Measurements from ENCODE around the gene SLC35G4.
A peak's percentile ranks its signal among the peaks of the same experiment; 100 is the strongest.
"Not testable (repeated sequence)": the region's sequence is repeated elsewhere in the genome, so short reads cannot be mapped to it uniquely, and the experiment has no call there.

SLC35G4 gene

DNA sequence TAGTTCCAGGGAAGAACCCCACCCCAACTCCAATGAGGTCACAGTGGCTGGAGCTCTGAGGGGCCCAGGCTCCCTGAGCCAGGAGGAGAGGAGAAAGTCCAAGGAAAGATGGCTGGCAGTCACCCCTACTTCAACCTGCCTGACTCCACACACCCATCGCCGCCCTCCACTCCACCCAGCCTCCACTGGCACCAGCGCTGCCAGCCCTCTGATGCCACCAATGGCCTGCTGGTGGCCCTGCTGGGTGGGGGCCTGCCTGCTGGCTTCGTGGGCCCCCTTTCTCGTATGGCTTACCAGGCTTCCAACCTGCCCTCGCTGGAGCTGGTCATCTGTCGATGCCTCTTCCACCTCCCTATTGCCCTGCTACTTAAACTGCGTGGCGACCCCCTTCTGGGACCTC lies at the start of gene SLC35G4:
Gene SLC35G4 (plus strand): TSS at position 109 of the 400 bp plus-strand sequence. CDS start 0 bp downstream, at position 109.
- DNase-seq = not testable (repeated sequence)

DNA sequence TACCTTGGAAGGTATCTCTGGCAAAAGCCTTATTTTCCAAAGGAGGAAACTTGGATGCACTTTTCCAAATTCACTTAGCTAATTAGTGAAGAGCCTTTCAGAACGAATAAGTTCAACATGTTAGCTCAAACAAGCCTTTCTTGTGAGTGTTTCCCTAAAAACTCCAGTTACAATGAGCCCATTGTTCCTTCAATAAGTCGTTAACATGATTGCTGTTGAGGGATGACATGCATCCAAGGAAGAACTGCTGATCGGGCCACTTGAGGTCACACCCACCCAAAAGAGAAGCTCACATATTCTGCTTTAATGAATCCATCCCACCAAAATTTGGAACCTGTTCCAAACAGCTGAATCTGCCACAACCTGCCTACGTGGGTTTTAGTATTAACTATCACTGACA lies 48.1 kb upstream of the SLC35G4 start:
- no peak for DNase-seq

DNA sequence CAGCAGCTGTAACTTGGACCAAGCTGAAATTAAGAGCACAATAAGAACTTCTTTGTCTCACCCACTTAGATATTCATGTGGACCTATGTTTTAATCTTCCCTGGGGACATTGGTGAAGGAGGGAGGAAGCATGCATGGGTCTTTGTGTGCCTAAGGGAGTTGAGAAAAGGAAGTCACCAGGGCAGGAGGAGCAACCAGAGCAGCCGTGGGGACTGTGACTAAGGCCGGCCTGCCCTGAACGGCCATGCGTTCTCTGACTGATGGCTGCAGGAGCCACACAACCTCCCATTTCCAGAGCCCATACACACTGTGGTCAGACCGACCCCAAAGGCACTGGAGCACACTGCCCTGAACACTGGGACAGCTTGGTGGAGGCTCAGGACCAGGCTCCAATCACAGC lies 43.7 kb upstream of the SLC35G4 start:
- no peak for DNase-seq

DNA sequence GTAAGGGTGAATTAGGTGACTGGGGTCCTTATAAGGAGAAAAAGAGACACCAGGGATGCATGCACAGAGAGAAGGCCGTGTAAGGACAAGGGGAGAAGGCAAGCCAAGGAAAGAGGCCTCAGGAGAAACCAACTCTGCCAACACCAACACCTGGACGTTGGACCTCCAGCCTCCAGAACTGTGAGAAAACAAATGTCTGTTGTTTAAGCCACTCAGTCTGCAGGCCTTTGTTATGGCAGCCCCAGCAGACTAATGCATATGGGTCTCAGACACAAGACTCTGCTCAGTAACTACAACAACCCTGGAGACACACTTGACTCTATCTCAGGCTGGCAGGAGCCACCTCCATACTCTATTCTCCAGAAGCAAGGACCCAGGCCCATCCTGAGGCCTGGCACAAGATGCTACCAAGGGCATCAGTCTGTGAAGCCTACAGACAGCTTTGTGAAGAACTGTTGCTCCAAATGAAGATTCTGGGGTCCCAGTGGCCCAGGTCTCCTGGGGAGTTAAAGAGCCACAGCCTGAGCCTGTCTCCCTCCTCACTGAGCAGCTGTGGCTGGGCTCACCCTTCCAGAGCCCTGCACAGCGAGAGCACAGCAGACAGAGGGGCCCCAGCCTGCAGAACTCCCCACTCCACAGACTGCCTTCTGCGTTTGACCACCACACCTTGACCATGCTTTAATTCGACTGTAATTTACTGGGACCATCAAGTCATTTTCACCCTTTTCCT lies 43.0 kb upstream of the SLC35G4 start:
- no peak for DNase-seq

DNA sequence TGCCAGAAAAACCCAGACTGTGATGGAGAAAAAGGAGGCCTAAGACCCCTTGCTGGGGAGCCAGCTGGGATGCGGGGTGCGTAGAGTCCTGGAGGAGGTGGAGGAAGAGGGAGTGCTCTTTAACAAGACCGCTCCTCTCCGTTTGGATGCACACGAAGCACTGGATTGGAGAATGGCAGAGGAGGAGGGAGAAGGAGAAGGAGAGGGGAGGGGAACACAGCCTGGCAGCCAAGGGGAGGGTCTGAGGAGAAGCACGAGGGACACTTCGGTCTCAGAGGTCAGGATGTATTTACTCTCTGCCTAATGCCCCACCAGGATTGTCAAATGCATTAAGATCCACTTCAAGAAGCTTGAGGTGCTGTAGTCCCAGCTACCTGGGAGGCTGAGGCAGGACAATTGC lies 42.0 kb upstream of the SLC35G4 start:
- DNase-seq = no peak

DNA sequence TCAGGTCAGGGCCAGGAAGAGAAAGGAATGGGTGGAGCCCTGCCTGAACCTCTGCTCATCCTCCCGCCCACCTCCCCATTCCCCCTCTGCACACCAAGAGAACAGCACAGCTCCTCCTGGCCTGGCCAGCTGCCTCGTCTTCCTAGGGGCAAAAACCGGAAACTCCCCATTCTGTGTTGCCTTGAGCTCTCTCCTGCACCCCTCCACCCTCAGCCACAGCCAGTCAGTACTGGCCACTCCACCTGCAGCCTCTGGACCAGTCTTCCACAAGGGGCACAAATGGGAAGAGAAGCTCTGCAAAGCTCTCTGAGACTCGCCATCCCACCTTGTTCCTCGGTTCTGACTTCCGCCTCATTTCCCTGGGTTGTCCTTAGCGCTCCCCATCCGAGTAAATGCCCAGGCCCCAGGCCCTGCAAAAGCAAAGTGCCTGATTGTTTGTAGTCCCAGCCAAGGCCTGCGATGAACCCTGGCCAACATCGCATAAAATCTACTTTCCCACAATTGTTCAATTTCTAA lies 39.3 kb upstream of the SLC35G4 start:
- no peak for DNase-seq

DNA sequence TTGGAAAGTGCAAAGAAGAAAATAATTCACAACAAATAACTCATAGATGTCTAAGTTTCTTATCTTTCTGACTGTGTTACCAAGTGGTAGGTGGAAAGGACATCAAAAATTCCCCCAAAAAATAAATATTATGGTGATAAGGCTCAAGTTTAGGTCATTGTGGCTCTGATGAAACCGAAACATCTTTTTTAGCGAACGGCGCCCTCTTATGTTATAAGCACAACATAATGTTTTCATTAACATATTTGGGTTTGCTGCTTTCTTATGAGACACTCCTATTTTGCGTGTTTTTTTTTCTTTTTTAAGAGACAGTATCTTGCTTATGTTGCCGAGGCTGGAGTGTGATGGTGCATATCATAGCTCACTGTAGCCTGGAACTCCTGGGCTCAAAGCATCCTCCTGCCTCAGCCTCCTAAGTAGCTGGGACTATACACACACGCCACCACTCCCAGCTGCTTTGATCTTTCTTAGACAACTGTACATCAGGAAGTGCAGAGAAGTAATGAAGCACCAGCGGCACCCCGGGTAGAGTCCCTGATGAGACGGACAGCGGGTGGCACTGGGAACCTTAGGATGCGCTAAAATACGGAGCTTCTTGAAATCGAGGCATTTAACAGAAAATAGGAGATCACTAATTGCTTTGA lies 38.5 kb upstream of the SLC35G4 start:
- DNase-seq = no peak

DNA sequence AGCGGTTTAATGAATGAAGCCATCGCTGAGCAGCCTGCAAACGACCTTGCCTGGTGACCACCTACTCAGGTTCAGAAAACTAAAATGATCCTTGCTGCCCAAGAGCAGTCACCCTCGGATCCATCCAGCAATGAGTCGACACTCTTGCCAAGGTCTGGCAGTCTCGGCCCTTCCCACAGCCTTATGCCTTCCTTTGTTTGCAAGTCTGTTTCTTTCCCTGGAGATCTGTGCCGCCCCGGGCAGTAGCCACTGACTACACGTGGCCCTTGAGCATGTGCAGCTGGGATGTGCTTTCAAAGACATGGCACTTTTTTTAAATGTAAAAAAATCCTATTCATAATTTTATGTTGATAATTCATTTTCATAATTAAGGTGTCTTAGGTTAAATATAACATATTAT lies 37.2 kb upstream of the SLC35G4 start:
- DNase-seq = no peak

DNA sequence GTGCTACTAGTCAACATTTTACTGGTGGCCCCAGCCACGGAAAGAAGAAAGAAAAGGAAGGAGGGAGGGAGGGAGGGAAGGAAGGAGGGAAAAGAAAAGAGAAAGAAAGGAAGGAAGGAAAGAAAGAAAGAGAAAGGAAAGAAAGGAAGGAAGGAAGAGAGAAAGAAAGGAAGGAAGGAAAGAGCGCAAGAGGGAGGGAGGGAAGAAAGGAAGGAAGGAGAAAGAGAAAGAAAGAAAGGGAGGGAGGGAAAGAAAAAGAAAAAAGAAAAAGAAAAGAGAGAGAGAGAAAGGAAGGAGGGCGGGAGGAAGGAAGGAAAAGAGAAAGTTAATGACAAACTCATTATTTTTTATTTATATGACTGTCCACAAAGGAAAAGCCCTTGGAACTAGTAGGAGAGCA lies 34.9 kb upstream of the SLC35G4 start:
- no peak for DNase-seq

DNA sequence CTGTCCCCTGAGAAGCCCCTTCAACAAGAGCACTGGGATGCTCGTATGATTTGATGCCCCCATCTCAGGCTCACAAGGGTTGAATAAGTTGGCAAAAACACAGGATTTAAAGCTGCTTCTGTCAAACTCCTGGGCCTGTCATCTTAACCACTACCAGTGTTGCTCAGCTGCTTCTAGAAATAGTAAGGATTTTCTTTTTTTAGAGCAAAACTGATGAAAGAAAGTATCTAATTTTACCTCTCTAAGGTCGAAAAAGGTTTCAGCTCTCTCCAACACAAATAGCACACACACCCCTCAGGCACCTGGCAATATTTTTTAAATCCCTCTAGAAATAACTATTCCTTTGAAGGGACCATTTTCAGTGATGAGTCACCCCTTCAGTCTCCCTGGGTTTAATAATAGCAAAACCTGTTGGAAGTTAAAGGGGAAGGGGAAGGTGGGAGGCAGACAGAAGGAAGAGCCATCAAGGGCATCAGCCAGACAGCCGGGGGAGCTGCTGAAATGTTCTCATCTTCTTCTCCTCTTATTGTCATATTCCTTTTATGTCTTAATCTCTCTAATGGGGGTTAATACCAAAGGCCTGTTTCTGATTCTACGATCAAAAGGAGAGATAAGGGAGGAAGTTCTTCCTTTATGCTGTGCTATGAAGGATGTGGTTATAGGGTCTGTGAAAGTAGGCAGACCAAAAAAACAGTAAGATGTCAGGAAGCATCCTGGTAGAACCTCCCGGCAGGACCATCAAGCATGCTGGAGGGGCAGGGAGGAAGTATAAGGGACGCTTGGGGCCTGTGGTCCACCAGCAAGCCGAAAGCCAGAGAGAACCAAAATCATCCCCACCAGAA lies 31.9 kb upstream of the SLC35G4 start:
- peak in 11 of 56 donors; percentile 1 to 76 (median 12) for DNase-seq

DNA sequence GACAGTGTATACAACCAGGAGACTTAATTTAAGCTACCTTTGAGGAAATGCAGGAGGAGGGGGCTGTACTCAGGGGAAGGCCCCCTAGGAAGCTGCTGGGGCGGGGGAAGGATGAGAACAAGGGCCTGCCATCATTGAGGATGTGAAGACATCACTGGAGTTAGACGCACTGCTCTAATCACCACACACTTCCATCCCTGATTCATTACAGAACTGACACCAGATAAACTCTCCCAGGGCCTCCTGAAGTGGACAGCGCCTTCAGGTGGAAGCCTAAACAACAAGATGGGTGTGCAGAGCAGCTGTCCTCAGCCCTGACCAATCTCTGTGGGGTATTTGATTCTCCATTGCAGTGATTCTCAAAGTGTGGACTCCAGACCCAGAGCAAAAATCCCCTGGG lies 30.6 kb upstream of the SLC35G4 start:
- no peak for DNase-seq

DNA sequence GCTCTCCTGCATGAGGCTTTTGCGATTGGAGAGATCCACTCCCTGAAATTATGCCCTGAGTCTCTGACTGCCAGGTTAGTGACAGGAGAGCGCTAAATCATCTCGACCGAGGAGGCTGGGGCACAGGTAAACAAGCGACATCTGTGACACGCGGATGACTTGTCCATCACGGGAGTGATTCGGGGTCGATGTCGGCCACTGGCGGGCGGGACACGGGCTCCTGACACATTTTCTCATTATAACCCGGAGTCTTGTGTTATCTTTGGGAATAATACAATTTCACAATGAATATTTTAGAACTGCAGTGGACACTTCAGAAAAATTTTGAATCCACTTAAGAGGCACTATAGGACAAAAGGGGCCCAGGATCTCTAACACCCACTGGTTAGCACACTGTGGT lies 29.5 kb upstream of the SLC35G4 start:
- DNase-seq = no peak

DNA sequence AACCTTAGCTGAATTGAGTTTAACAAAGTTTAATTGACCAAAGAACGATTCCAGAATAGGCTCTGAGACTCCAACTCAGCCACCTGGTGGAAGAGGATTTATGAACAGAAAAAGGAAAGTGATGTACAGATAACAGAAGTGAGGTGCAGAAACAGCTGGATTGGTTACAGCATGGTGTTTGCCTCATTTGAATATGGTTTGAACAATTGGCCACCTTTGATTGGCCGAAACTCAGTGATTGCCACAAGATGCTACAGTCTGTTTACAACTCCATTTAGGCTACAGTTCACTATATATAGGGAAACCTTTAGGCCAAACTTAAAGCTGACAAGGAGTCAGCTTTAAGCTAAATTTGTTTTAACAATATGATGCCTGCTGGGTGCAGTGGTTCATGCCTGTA lies 28.1 kb upstream of the SLC35G4 start:
- DNase-seq = no peak

DNA sequence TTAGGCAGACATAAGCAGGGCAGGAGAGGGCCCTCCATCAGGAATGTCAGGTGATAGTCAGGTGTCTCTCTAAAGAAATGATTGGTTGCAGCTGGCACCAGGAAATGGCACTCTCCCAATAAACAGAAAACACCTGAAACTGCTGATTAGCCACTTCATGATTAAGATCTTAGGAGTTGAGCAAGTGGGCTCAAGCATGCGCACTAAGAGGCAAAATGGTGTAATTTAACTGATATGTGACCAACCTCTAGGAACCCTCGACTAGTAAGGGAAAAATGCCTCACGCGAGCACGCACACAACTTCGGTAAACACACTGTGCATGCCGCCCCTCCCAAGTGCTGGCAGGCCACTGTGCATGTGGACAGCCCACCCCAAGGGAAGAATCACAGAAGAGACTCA lies 23.8 kb upstream of the SLC35G4 start:
- DNase-seq = no peak

DNA sequence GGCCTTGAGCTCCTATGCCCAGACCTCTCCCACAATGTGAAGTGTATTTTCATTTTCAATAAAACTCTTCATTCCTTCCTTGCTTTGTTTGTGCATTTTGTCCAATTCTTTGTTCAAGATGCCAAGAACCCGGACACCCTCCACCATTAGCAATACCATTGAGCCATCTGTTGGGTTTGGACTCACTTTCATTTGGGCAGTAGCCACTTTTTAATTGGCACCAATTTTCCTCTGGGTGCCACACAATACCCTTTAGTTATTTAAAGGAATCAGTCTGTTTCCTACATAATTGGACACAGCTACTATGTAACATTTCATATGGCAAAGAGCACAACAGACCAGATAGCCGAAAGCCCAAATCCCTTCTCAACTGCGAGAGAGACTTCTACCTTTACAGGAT lies 22.5 kb upstream of the SLC35G4 start:
- DNase-seq = no peak

DNA sequence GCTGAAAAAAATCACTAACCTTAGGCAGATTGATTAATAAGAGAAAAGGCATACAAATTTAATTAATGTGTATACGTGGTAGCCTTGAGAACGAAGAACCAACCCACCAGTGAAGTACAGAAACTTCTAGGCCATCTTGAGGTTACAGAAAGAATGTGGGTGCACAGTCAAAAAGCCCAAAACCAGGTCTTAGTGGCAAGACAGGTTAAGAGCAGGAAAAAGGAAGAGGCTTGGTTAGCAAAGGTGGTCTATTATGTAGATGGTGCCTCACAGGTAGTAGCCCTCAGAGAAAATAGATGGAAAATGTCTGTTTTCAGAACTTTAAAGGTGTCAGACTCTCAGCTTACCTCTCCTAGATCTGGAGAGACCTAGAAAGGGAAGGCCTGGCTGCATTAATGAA lies 22.0 kb upstream of the SLC35G4 start:
- DNase-seq = no peak

DNA sequence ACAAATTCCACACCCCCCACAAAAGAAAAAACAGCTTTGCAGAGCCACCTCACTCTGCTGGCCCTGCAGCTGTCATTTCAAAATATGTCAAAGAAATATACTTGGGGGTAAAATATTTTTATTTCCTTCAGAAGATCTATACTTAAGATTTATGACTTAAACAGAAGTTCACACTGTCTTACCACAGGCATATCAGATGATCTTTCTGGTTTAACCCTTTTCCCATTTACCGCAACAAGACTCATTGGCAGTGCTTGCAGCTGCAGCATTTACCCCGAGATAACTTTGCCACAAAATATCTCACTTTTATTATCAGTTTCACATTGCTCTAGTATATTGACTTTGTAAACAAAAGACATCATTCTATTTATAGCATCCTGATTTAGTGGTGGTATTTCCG lies 21.6 kb upstream of the SLC35G4 start:
- DNase-seq = no peak

DNA sequence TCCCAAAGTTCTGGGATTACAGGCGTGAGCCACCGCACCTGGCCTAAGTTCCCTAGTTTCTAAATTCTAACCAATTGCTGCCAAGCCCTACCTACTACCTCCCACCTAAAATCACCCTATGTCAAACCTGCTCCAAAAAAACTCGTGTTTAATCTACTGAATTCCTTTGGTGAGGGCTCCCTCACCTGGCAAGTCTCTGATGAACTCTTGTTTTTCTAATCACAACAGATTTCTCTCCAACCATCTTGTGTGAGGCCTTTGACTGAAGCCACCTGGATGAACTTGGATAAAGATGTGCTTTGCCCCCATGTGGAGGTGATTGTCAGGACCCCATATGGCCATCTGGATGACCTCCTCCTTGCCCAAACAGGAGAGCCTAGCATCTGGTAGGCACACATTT lies 17.4 kb upstream of the SLC35G4 start:
- DNase-seq = no peak

DNA sequence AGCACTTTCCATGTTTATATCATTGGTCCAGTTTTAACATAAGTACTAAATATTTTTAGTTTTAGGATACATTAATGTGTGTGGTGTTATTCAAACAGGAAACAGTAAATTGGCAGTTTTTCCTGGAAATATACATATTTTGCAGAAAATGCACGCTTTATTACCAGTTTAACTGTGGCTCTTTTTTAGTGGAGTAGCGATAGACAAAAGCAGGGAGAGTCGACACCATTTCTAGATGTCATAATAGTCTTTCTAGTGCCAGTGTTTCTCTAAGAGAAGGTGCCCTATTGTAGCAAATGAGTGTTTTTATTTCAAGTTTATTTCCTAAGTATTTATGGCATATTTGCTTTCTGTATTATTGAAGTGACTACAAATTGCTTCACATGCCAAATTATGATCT lies 9.1 kb upstream of the SLC35G4 start:
- no peak for DNase-seq

DNA sequence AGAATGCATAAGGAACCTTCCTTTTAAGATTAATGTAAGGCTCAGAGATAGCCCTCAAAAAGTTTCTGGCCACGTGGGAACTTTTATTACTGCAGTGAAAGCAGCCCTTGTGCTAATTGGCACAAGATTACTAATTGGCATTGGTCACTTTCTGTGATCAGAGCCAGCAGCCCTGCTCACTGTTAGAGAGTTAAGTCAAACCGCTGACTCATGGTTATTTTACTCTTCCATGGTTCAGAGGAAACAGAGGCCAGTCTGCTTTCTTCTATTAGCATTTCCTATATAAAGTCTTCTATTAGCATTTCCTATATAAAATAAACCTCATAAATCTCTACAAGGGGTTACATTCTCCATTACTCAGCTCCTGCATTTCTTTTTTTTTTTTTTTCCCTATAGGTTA lies 1.5 kb upstream of the SLC35G4 start:
- peak in 3 of 56 donors; percentile 1 to 35 (median 23) for DNase-seq

DNA sequence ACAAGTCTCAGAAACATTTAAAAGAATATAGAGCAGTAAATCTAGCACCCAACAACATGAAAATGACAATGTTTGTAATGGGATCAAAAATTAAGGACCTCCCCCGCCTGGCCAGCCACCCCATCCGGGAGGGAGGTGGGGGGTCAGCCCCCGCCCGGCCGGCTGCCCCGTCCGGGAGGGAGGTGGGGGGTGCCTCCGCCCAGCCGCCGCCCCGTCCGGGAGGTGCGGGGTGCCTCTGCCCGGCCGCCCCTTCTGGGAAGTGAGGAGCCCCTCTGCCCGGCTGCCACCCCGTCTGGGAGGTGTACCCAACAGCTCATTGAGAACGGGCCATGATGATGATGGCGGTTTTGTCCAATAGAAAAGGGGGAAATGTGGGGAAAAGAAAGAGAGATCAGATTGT lies 778 bp upstream of the SLC35G4 start:
- not testable (repeated sequence) for DNase-seq

DNA sequence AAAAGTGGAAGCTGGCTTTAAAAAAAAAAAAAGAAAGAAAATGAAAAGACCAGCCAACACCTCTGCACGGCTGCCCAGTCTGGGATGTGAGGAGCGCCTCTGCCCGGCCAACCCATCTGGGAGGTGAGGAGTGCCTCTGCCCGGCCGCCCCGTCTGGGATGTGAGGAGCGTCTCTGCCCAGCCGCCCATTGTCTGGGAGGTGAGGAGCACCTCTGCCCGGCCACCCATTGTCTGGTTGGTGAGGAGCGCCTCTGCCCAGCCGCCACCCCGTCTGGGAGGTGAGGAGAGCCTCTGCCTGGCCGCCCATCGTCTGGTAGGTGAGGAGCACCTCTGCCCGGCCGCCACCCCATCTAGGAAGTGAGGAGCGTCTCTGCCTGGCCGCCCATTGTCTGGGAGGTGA lies 3.7 kb downstream of the SLC35G4 start:
- not testable (repeated sequence) for DNase-seq

All from nucleus accumbens (tissue), 56 donors.